Esophagus muscularis mucosa (tissue), 4 donors: ENCODE measurements around the gene AKAP6. TPM values are rescaled to one million over a fixed set of nuclear protein-coding genes. Genes with fewer than 3 reads are reported as not detected.

ENCODE experiments used
- DNase-seq: peaks from one replicate; pipeline ENCODE4 v3.0.0-alpha.2; 2017; ENCODE audit errors: extremely low spot score
- H3K27ac ChIP-seq, 4 donors: fragments of 200-600 bp; sonication (generic); replicated peaks in 1 of 4; 1 replicate in 3 of 4; 2 replicates in 1 of 4; pipeline ENCODE4 v1.5.1; 2016 to 2019; ENCODE audit warnings: mild to moderate bottlenecking in 1 of 4
- H3K27me3 ChIP-seq, 4 donors: fragments of 200-600 bp; sonication (generic); one replicate each; pipeline versions ENCODE4 v1.5.1 to v1.6.0; 2016 to 2019
- H3K36me3 ChIP-seq, 4 donors: fragments of 200-600 bp; sonication (generic); one replicate each; pipeline ENCODE4 v1.5.1; 2016 to 2019
- H3K4me1 ChIP-seq, 4 donors: fragments of 200-600 bp; sonication (generic); one replicate each; pipeline ENCODE4 v1.5.1; 2016 to 2019
- H3K4me3 ChIP-seq, 4 donors: fragments of 200-600 bp; sonication (generic); 1 replicate in 2 of 4; 2 replicates in 2 of 4; pipeline ENCODE4 v1.5.1; 2016 to 2019; ENCODE audit warnings: mild to moderate bottlenecking in 4 of 4, moderate library complexity in 1 of 4
- H3K9me3 ChIP-seq, 4 donors: fragments of 200-600 bp; sonication (generic); 1 replicate in 3 of 4; 2 replicates in 1 of 4; pipeline ENCODE4 v1.5.1; 2016 to 2019
- EP300 ChIP-seq: sonication (generic); formaldehyde crosslinking; IDR thresholded peaks from one replicate; pipeline ENCODE4 v1.6.1; 2017; ENCODE audit warnings: antibody characterized with exemption
- POLR2A ChIP-seq: fragments of 450-650 bp; IDR thresholded peaks from one replicate; pipeline ENCODE4 v1.6.1; 2017; ENCODE audit warnings: antibody characterized with exemption, moderate library complexity, mild to moderate bottlenecking, low read depth
- POLR2AphosphoS5 ChIP-seq, 2 donors: sonication (generic); formaldehyde crosslinking; IDR thresholded peaks; one replicate each; pipeline ENCODE4 v1.6.1; 2017; ENCODE audit warnings: antibody characterized with exemption in 2 of 2
- WGBS: methylation state at CpG from one replicate; pipeline ENCODE4 v1.1.5; 2018; 5-methylcytosine and 5-hydroxymethylcytosine counted together
- intact Hi-C: fragments of 100-400 bp; cut with DNase I; formaldehyde crosslinking; loops from one replicate; pipeline ENCODE4 v1.15.1; 2023
- total RNA-seq, 4 donors: library from RNA; depleted of rRNA; stranded (reverse); fragments of >200 nt; gene quantifications; one replicate each; pipeline versions ENCODE4 v1.1.0 to v1.2.1, GENCODE V29; 2016
- TF ChIP-seq, protein P1 (sequence below), 3 experiments: fragments of 200-600 bp in 2 of 3; fragments of 450-650 bp in 1 of 3; sonication (generic) in 2 of 3; IDR thresholded peaks; one replicate each; pipeline ENCODE4 v1.5.1; 2017 to 2019; ENCODE audit warnings: antibody characterized with exemption in 3 of 3, mild to moderate bottlenecking in 2 of 3, moderate library complexity in 1 of 3

The AKAP6 gene
- total RNA-seq, 4 donors from 2014 or later: 21.3 to 38.6 (median 31.5) TPM

DNA sequence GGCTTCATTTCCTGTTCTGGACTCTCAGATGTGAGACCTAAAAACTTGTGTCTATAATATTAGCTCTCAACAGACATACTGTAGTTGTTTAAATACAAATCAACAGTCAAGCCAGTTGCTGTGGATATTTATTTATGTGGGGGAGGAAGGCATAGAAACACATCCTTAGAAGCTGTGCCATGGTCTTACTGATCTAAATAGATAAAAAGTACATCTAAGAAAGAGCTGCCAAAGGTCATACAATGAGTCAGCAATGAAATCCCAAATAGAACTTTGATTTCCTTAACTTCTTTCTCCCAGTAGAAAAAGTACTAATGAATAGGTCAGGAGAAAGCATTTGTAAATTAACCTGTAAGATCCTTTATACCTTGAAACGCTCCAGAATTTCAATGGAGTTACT, 185.1 kb downstream of the AKAP6 start:
- peaks cover 17 to 49% (median 46%) of the 10 kb centered on the region in 4 donors for H3K4me1 ChIP-seq
- DNase-seq: no peak
- no peak for TF ChIP-seq POLR2AphosphoS5 (IDR thresholded peaks at IDR 0.05)
- TF ChIP-seq, protein P1, sequence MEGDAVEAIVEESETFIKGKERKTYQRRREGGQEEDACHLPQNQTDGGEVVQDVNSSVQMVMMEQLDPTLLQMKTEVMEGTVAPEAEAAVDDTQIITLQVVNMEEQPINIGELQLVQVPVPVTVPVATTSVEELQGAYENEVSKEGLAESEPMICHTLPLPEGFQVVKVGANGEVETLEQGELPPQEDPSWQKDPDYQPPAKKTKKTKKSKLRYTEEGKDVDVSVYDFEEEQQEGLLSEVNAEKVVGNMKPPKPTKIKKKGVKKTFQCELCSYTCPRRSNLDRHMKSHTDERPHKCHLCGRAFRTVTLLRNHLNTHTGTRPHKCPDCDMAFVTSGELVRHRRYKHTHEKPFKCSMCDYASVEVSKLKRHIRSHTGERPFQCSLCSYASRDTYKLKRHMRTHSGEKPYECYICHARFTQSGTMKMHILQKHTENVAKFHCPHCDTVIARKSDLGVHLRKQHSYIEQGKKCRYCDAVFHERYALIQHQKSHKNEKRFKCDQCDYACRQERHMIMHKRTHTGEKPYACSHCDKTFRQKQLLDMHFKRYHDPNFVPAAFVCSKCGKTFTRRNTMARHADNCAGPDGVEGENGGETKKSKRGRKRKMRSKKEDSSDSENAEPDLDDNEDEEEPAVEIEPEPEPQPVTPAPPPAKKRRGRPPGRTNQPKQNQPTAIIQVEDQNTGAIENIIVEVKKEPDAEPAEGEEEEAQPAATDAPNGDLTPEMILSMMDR (IDR thresholded peaks at IDR 0.05): no peak
- TF ChIP-seq EP300: no peak
- TF ChIP-seq POLR2A: no peak
- 74% methylated on average over 1 of the region's 1 CpG for WGBS
- H3K27ac ChIP-seq: no peak overlapping the region
- no peak overlapping the region for H3K4me3 ChIP-seq
- no peaks in the 10 kb centered on the region for H3K27me3 ChIP-seq
- H3K9me3 ChIP-seq: no peaks in the 10 kb centered on the region
- intact Hi-C loops: no loop called here
- H3K36me3 ChIP-seq: no peaks in the 10 kb centered on the region

DNA sequence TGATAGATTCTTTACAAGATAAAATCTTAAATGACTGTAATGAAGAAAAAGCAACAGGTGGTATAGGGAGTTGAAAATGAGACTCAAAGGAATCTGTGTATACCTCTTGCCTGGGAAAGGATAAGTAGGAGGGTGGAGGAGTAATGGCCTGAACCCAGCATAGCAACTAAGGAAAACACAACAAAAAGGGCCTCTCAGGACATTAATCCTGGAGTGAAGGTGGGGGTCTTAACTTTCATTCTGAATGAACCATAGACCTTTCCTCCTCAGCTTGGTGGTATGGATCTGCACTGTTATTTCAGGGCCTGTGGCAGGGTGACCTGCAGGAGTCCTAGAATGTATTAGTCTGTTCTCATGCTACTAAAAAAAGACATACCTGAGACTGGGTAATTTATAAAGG, 185.6 kb downstream of the AKAP6 start:
- no peaks in the 10 kb centered on the region for H3K27me3 ChIP-seq
- H3K4me1 ChIP-seq: peaks cover 17 to 45% (median 42%) of the 10 kb centered on the region in 4 donors
- DNase-seq: no peak
- H3K36me3 ChIP-seq: no peaks in the 10 kb centered on the region
- intact Hi-C loops: no loop called here
- H3K9me3 ChIP-seq: no peaks in the 10 kb centered on the region
- H3K4me3 ChIP-seq: no peak overlapping the region
- no peak overlapping the region for H3K27ac ChIP-seq
- no peak for TF ChIP-seq POLR2A
- TF ChIP-seq POLR2AphosphoS5 (IDR thresholded peaks at IDR 0.05): no peak
- no peak for TF ChIP-seq EP300
- TF ChIP-seq, protein P1 (IDR thresholded peaks at IDR 0.05): no peak

DNA sequence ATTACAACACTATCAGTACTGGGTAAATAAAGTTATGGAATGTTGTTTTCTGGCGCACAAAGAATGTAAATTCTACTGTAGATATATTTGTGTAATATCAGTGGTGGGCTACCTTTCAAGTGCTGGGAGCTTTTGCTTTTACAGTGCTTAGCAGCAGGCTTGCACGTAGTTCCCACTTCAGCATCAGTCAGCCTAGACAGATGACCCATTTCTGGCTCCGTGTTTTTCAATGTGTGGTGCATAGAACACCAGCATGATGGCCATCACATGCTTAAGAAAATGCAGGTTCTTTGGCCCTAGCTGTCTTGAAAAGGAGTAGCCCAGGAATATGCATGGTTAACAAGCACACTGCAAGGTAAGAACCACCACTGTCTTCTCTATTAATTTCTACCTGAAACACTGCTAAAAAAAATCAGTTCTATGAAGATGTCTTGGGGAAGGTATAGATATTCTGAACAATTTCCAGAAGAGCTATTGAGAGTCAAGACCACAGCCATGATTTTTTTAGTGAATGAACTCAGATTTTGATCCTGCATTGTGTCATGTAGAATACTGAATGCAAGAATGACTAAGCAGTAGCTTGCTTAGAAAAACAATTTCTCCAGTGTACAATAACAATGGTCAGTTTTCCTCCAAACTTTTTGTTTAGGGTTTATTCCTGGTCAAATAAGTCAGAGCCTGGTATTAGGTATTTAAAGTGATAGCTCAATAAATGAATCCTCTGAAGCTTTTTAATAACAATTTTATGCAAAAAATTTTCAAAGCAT, 195.7 kb downstream of the AKAP6 start:
- no peak overlapping the region for H3K27ac ChIP-seq
- no peak for DNase-seq
- intact Hi-C loops: no loop called here
- H3K4me3 ChIP-seq: no peak overlapping the region
- TF ChIP-seq POLR2A (no peak), EP300 (no peak), POLR2AphosphoS5 (IDR thresholded peaks at IDR 0.05) (no peak)
- TF ChIP-seq, protein P1 (IDR thresholded peaks at IDR 0.05): no peak
- H3K36me3 ChIP-seq: no peaks in the 10 kb centered on the region
- H3K27me3 ChIP-seq: no peaks in the 10 kb centered on the region
- peaks cover 0 to 4% (median 0%) of the 10 kb centered on the region in 4 donors for H3K4me1 ChIP-seq
- no peaks in the 10 kb centered on the region for H3K9me3 ChIP-seq
- WGBS: 78% methylated on average over 3 of the region's 3 CpGs

DNA sequence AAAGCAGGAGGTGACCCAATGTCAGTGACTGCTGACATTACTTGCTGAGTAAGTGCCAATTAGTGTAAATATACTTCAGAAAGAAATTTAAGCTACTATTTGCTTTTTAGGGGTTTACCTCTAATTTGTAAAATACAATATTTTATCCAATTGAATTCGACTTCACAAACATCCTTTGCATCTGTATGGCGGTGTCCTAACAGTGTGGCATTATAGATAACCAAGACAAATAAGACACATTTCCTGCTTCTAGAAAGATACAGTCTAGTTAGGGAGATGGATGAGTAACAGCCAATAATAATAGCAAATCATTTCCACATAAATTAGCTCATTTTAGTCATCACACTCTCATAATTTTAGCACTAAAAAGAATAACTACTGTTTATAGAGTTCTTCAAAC, 196.5 kb downstream of the AKAP6 start:
- Histone ChIP-seq H3K36me3 (no peaks in the 10 kb centered on the region), H3K27ac (no peak overlapping the region), H3K27me3 (no peaks in the 10 kb centered on the region), H3K9me3 (no peaks in the 10 kb centered on the region), H3K4me1 (peaks cover 0 to 4% (median 0%) of the 10 kb centered on the region in 4 donors), H3K4me3 (no peak overlapping the region)
- 84% methylated on average over 2 of the region's 2 CpGs for WGBS
- TF ChIP-seq, protein P1 (IDR thresholded peaks at IDR 0.05): no peak
- no peak for TF ChIP-seq POLR2AphosphoS5 (IDR thresholded peaks at IDR 0.05)
- TF ChIP-seq EP300: no peak
- TF ChIP-seq POLR2A: no peak
- intact Hi-C loops: no loop called here
- no peak for DNase-seq

DNA sequence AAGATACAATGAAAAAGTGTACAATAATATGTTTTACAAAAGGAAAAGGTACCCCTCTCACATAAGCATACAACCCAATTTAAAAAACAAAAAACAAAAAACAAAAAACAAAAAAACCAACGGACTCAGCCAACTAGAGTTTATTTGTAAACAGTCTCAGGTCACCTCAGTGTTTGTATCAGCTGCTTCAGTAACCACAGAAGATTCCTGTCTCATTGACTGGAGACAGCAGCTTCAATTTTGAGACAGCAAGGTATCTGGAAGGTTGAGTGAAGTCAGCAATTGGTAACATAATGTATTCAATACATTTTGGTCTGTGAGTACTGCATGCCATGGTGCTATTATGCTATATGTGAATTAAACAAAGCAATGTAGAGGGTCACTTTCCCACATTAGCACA, 201.7 kb downstream of the AKAP6 start:
- WGBS: 44% methylated on average over 1 of the region's 1 CpG
- no peaks in the 10 kb centered on the region for H3K9me3 ChIP-seq
- H3K27me3 ChIP-seq: no peaks in the 10 kb centered on the region
- H3K36me3 ChIP-seq: no peaks in the 10 kb centered on the region
- DNase-seq: no peak
- H3K4me1 ChIP-seq: peaks cover 0 to 2% (median 0%) of the 10 kb centered on the region in 4 donors
- TF ChIP-seq POLR2AphosphoS5 (IDR thresholded peaks at IDR 0.05) (no peak), POLR2A (no peak), EP300 (no peak)
- TF ChIP-seq, protein P1 (IDR thresholded peaks at IDR 0.05): no peak
- intact Hi-C loops: no loop called here
- no peak overlapping the region for H3K4me3 ChIP-seq
- no peak overlapping the region for H3K27ac ChIP-seq
